ENCODE measurements around the gene ARID1B.
A peak's percentile ranks its signal among the peaks of the same experiment; 100 is the strongest.

ARID1B gene

DNA sequence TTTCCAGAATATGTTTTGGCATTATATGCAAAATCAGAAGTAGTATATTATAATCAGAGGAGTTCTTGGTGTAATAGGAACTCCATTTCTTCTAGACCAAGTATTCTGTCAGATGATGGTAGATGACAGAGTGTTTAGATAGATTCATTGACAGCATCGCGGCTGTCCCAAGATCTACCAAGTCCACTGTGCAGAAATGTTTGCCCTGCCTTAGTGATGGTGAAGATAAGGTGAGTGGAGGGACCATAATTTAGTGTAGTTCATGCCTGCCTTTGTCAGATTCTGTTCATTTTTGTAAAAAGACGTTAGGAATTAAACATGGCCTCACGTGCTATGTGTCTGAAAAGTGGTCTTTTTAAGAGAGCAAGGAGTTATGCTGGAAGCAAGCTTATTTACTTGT lies 270.1 kb downstream of the ARID1B start:
- no peak for TF ChIP-seq CTCF (IDR thresholded peaks at IDR 0.05; ENCODE audit: extremely low read depth, missing control alignments)
- no peak for DNase-seq (ENCODE audit: low spot score)

- TF ChIP-seq CTCF (IDR thresholded peaks at IDR 0.05; ENCODE audit: extremely low read depth, missing control alignments), result no peak
- DNase-seq (ENCODE audit: low spot score), result no peak
These were observed 270.8 kb downstream of the ARID1B start for GRCh38 chr6:157047951-157048350.

DNA sequence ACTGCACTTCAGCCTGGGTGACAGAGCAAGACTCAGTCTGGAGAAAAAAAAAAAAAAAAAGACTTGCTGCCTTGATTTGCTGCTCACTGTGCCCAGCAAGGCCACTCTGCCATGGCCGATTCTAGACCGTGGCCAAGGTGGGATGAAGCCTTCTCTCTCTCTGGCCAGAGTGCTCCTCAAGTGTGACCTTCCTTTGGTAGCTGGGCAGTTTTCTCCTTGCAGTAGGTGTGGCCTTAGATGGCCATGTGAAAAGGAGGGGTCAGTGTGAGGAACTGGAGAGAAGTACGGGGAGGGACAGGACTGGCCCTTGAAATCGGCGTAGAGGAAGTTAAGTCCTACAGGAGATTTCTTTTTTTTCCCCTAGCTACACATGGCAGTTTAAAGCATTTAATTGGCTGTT lies 272.0 kb downstream of the ARID1B start:
- DNase-seq (ENCODE audit: low spot score), result no peak
- no peak for TF ChIP-seq CTCF (IDR thresholded peaks at IDR 0.05; ENCODE audit: extremely low read depth, missing control alignments)

DNA sequence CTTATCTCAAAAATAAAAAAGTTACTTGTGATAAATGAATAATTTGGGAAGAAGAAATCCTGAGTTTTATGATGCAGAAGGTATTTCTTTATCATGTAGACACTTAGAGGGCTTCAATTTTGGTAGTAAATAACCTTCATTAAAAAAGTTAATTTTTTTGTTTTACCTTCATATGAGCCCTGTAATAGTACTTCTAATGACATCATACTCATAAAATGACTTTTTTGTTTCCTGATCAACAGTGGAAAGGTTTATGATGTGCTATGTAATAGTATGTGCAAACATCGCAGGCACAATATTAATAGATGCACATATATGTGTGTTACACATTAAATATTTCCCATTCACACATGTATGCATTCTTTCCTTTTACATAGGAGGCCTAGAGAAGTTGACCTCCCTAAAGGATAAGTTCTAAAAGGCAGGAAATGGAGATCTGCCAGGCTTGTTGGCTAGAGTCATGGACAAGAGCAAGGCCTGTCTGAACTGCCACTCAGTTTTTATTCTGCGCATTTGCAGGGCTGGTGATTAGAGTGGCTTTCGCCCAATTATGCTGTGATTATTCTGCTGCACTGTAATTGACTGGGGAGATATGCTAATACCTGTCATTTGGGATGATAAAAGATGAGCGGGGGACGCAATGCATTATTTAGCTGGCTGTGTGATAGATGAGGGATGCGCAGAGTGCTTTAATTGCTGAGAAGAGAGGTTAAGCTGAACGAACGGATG lies 273.5 kb downstream of the ARID1B start:
- DNase-seq (ENCODE audit: low spot score), result no peak
- TF ChIP-seq CTCF (IDR thresholded peaks at IDR 0.05; ENCODE audit: extremely low read depth, missing control alignments), result no peak

GRCh38 chr6:157054531-157054979 lies 277.4 kb downstream of the ARID1B start:
- no peak for TF ChIP-seq CTCF (IDR thresholded peaks at IDR 0.05; ENCODE audit: extremely low read depth, missing control alignments)
- DNase-seq (ENCODE audit: low spot score), result peak; percentile 27

DNA sequence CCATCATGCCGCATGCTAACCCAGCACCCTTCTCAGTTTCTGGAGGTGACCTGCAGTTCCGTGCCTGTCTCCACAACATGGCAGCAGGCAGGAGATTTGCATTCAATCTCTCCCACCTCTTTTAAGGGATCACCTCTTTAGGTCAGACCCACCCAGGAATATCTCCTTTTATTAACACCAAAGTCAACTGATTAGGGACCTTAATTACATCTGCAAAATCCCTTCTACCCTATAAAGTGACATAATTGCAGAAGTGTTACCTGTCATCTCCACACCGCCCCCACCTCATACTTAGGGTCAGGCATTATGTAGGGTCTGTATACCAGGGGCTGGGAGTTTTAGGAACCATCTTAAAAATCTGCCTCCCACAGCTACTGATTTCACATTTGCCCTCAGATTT lies 278.7 kb downstream of the ARID1B start:
- TF ChIP-seq CTCF (IDR thresholded peaks at IDR 0.05; ENCODE audit: extremely low read depth, missing control alignments), result no peak
- DNase-seq (ENCODE audit: low spot score), result no peak

- DNase-seq (ENCODE audit: low spot score), result peak; percentile 27
These were observed 279.1 kb downstream of the ARID1B start for GRCh38 chr6:157056275-157056674.

More at GRCh38 chr6:157056275-157056674, 279.1 kb downstream of the ARID1B start:
- TF ChIP-seq CTCF (IDR thresholded peaks at IDR 0.05; ENCODE audit: extremely low read depth, missing control alignments), result no peak
